Endothelial cell of umbilical vein (primary cell): ENCODE results near the gene TLDC2. TPM values are rescaled to one million over a fixed set of nuclear protein-coding genes. Genes with fewer than 3 reads are reported as not detected.

Experiments used
- BruUV-seq: library from RNA; stranded (reverse); fragments of 400-500 nt; replicated peaks from 2 replicates; lab custom pipeline; 2021; lab: Mats Ljungman, UMichigan
- CTCF ChIA-PET: fragments of 300-600, 350-600 bp; sonication (Branson Sonifier 250); formaldehyde crosslinking; loops from one replicate; lab custom pipeline; 2021; ENCODE audit warnings: antibody characterized with exemption, inconsistent platforms; lab: Charles Lee
- POLR2A ChIA-PET: fragments of 300-600, 350-600 bp; sonication (Branson Sonifier 250); formaldehyde crosslinking; loops from one replicate; lab custom pipeline; 2021; ENCODE audit warnings: antibody characterized with exemption, inconsistent platforms; lab: Charles Lee
- DNase-seq: peaks from one replicate; pipeline ENCODE4 v3.0.0-alpha.2; 2011; ENCODE audit warnings: low read depth, low spot score
- FAIRE-seq: peaks from 2 replicates; lab custom pipeline; 2011; peaks lifted over from hg19 to GRCh38; lab: Jason Lieb, UNC
- H2AFZ ChIP-seq: 2 replicates; pipeline ENCODE4 v1.6.0; 2012; ENCODE audit warnings: low read depth, low read length, control low read depth, inconsistent platforms
- H3K27ac ChIP-seq: 2 replicates; pipeline ENCODE4 v1.5.1; 2011; ENCODE audit warnings: low read depth, mild to moderate bottlenecking, control low read depth, low read length, moderate library complexity; ENCODE audit not compliant: insufficient read depth
- H3K27me3 ChIP-seq, 2 experiments: 2 replicates each; pipeline versions ENCODE4 v1.6.0 to v1.6.1; 2011; ENCODE audit warnings: low read length in 2 of 2, mixed read lengths in 1 of 2; ENCODE audit not compliant: control insufficient read depth in 2 of 2, insufficient read depth in 2 of 2
- H3K36me3 ChIP-seq, 2 experiments: 2 replicates in 1 of 2; 3 replicates in 1 of 2; pipeline ENCODE4 v1.5.1; 2011; ENCODE audit warnings: low read length in 2 of 2, mild to moderate bottlenecking in 1 of 2, moderate library complexity in 1 of 2; ENCODE audit not compliant: control insufficient read depth in 2 of 2, insufficient read depth in 2 of 2; ENCODE audit errors: extremely low read depth in 1 of 2
- H3K4me1 ChIP-seq: 3 replicates; pipeline ENCODE4 v1.5.1; 2011; ENCODE audit warnings: mild to moderate bottlenecking, low read length; ENCODE audit not compliant: control insufficient read depth, insufficient read depth; ENCODE audit errors: extremely low read depth
- H3K4me2 ChIP-seq: 2 replicates; pipeline ENCODE4 v1.6.1; 2011; ENCODE audit warnings: low read length, control low read depth, mixed read lengths; ENCODE audit not compliant: insufficient read depth
- H3K4me3 ChIP-seq, 3 experiments: fragments of 200-600 bp in 1 of 3; sonication (generic), shearing (Covaris generic) in 1 of 3; replicated peaks in 1 of 3; 2 replicates each; pipeline ENCODE4 v1.5.1; 2011 to 2016; ENCODE audit warnings: control low read depth in 3 of 3, low read length in 3 of 3, mild to moderate bottlenecking in 2 of 3, inconsistent platforms in 1 of 3, low read depth in 1 of 3, moderate library complexity in 1 of 3; ENCODE audit not compliant: insufficient read depth in 1 of 3
- H3K79me2 ChIP-seq: 2 replicates; pipeline ENCODE4 v1.6.0; 2012; ENCODE audit warnings: low read length, inconsistent platforms; ENCODE audit not compliant: control insufficient read depth, insufficient read depth
- H3K9ac ChIP-seq: replicated peaks from 2 replicates; pipeline ENCODE3; 2011; ENCODE audit warnings: low read length, control low read depth; ENCODE audit not compliant: insufficient read depth; ENCODE audit errors: extremely low read depth
- H3K9me1 ChIP-seq: replicated peaks from 3 replicates; pipeline ENCODE4 v1.6.0; 2011; ENCODE audit warnings: mild to moderate bottlenecking, low read length; ENCODE audit not compliant: control insufficient read depth, insufficient read depth; ENCODE audit errors: extremely low read depth
- H3K9me3 ChIP-seq: replicated peaks from 2 replicates; pipeline ENCODE4 v1.5.1; 2012; ENCODE audit warnings: low read length, inconsistent platforms; ENCODE audit not compliant: control insufficient read depth, insufficient read depth
- H4K20me1 ChIP-seq: replicated peaks from 2 replicates; pipeline ENCODE3; 2011; ENCODE audit warnings: mild to moderate bottlenecking, low read length; ENCODE audit not compliant: control insufficient read depth, insufficient read depth; ENCODE audit errors: extremely low read depth
- EZH2 ChIP-seq: IDR thresholded peaks from 2 replicates; pipeline ENCODE4 v1.6.1; 2012; ENCODE audit warnings: borderline replicate concordance, low read depth, mild to moderate bottlenecking, moderate library complexity, low read length, inconsistent platforms; ENCODE audit not compliant: severe bottlenecking
- FOS ChIP-seq: IDR thresholded peaks from 2 replicates; pipeline ENCODE4 v1.6.1; 2011; ENCODE audit warnings: mild to moderate bottlenecking, low read length, moderate library complexity, borderline replicate concordance; ENCODE audit not compliant: insufficient read depth
- GATA2 ChIP-seq: IDR thresholded peaks from 2 replicates; pipeline ENCODE4 v1.7.0; 2011; ENCODE audit warnings: low read depth, mild to moderate bottlenecking, moderate library complexity, mixed read lengths, low read length; ENCODE audit not compliant: insufficient read length, insufficient read depth
- JUN ChIP-seq: IDR thresholded peaks from 2 replicates; pipeline ENCODE4 v1.6.1; 2011; ENCODE audit warnings: borderline replicate concordance, low read depth; ENCODE audit not compliant: insufficient read length, insufficient read depth
- MYC ChIP-seq: IDR thresholded peaks from one replicate; pipeline ENCODE4 v1.6.1; 2011; ENCODE audit warnings: mild to moderate bottlenecking, low read depth, low read length
- POLR2A ChIP-seq: IDR thresholded peaks from 2 replicates; pipeline ENCODE4 v1.6.1; 2012; ENCODE audit warnings: low read depth, mild to moderate bottlenecking, control low read depth, low read length
- POLR2AphosphoS5 ChIP-seq: IDR thresholded peaks from 2 replicates; pipeline ENCODE4 v1.6.1; 2012; ENCODE audit warnings: low read depth, mild to moderate bottlenecking, control low read depth, low read length, moderate library complexity; ENCODE audit not compliant: insufficient read depth
- dilution Hi-C: fragments of 300-500 bp; cut with MboI; formaldehyde crosslinking; loops from one replicate; pipeline ENCODE4 v1.15.0; 2019; ENCODE audit warnings: low sequenced_read_pairs; ENCODE audit not compliant: extremely low pct_ligation_motif_present
- intact Hi-C: fragments of 100-400 bp; cut with micrococcal nuclease; formaldehyde crosslinking; loops from one replicate; pipeline ENCODE4 v1.10.0; 2022
- polyA plus RNA-seq, 4 experiments: library from polyadenylated mRNA; depleted of rRNA in 3 of 4; stranded (reverse) in 3 of 4; unstranded in 1 of 4; fragments of >200 nt; gene quantifications; 2 replicates each; pipeline versions ENCODE4 v1.2.1 to v1.2.3, GENCODE V29; 2011 to 2012; ENCODE audit warnings: missing spikeins in 1 of 4
- total RNA-seq: library from RNA; stranded (reverse); gene quantifications from 2 replicates; pipeline ENCODE4 v1.2.3, GENCODE V29; 2021
- TF ChIP-seq, protein P1 (sequence below), 2 donors: IDR thresholded peaks; 1 replicate in 1 of 2; 2 replicates in 1 of 2; pipeline ENCODE4 v1.5.1; 2011; ENCODE audit warnings: low read length in 2 of 2, mild to moderate bottlenecking in 2 of 2, moderate library complexity in 2 of 2, control low read depth in 1 of 2, inconsistent platforms in 1 of 2, low read depth in 1 of 2; ENCODE audit not compliant: insufficient read depth in 1 of 2; ENCODE audit errors: extremely low read depth in 1 of 2
- TF ChIP-seq, protein P2 (sequence below): IDR thresholded peaks from 2 replicates; pipeline ENCODE4 v1.6.1; 2011; ENCODE audit not compliant: insufficient read depth, insufficient read length

Gene TLDC2
- total and polyA plus RNA-seq, 2 donors (not counting 3 experiments of a cell fraction or from before 2014, with no cell fraction given): not detected

DNA sequence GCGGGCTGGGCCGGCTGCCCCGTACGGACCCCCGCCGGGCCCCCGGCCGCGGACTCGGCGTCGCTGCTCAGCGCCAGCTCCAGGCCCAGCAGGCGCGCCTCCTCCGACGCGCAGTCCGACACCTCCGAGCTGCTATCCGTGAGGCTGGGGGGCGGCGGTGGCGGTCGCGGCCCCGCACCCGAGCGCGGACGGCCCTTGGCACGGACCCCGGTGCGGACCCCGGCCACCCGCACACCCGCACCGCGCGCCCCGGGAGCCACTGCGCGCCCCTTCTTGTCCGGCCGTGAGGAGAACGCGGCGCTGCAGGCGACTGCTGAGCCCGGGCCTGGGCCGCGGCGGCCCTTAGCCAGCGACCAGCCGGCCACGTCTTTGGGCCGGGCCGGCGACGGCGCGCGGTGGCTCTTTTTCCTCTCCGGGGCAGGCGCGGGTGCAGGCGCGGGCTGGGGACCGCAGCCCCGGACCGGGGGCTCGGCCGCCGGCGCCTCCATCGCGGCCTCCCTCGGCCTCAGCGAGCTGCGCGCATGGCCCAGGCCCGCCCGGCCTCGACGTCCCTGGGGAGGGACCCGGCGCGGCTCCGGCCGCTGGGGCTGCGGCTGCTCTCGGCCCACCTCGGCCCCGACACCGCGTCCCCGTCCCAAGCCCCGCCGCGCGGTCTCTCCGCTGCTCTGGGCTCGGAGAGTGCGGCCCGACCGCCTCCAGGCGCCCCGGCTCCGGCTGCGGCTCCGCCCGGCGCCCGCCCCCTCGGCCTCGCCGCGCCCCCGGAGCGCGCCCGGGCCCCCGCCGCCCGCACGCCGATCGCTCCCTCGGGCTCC, 12.9 kb upstream of the TLDC2 start:
- no peaks in the 10 kb centered on the region for H3K9me3 ChIP-seq
- DNase-seq (peak; percentile 19), FAIRE-seq (peak; percentile 8)
- no peaks in the 10 kb centered on the region for H4K20me1 ChIP-seq
- peak overlapping the region; percentile 12 for H3K27ac ChIP-seq
- peaks cover 17% of the 10 kb centered on the region for H3K4me1 ChIP-seq
- H3K4me3 ChIP-seq: peak overlapping the region; percentile 27 to 54 (median 35)
- peaks cover 0 to 2% of the 10 kb centered on the region in 2 experiments for H3K36me3 ChIP-seq
- peak overlapping the region; percentile 65 for H3K4me2 ChIP-seq
- TF ChIP-seq FOS (no peak), GATA2 (no peak), MYC (no peak), POLR2A (no peak), JUN (no peak), EZH2 (no peak), POLR2AphosphoS5 (no peak)
- TF ChIP-seq, protein P1, sequence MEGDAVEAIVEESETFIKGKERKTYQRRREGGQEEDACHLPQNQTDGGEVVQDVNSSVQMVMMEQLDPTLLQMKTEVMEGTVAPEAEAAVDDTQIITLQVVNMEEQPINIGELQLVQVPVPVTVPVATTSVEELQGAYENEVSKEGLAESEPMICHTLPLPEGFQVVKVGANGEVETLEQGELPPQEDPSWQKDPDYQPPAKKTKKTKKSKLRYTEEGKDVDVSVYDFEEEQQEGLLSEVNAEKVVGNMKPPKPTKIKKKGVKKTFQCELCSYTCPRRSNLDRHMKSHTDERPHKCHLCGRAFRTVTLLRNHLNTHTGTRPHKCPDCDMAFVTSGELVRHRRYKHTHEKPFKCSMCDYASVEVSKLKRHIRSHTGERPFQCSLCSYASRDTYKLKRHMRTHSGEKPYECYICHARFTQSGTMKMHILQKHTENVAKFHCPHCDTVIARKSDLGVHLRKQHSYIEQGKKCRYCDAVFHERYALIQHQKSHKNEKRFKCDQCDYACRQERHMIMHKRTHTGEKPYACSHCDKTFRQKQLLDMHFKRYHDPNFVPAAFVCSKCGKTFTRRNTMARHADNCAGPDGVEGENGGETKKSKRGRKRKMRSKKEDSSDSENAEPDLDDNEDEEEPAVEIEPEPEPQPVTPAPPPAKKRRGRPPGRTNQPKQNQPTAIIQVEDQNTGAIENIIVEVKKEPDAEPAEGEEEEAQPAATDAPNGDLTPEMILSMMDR (IDR thresholded peaks at IDR 0.05; ENCODE audit: extremely low read depth in 1 of 2, insufficient read depth in 1 of 2, low read depth in 1 of 2, low read length in 2 of 2): no peak
- TF ChIP-seq, protein P2, sequence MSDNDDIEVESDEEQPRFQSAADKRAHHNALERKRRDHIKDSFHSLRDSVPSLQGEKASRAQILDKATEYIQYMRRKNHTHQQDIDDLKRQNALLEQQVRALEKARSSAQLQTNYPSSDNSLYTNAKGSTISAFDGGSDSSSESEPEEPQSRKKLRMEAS: no peak
- peaks cover 43% of the 10 kb centered on the region for H3K79me2 ChIP-seq
- H3K9ac ChIP-seq: peak overlapping the region; percentile 58
- intact Hi-C loops (loop anchor here (2.0 to 10.0 kb wide), 7 partner anchors 28 to 398 kb away; partner anchors contain the start of gene DSN1), dilution Hi-C loops (no loop called here)
- CTCF ChIA-PET: interaction anchor here (0.6 to 5.6 kb wide), 41 partner anchors 9 to 424 kb away, joined by 3 to 60 read pairs (median 5); partner anchors contain the start of gene DSN1
- BruUV-seq: no TSS peak
- no peaks in the 10 kb centered on the region for H3K27me3 ChIP-seq
- H2AFZ ChIP-seq: peak overlapping the region; percentile 24
- POLR2A ChIA-PET: interaction anchor here (0.7 to 1.5 kb wide), 3 partner anchors 28 to 250 kb away, joined by 3 to 4 read pairs (median 4); no protein-coding TSS in a partner anchor
- no peaks in the 10 kb centered on the region for H3K9me1 ChIP-seq
